Measurements from ENCODE around the gene DEF6. TPM values are rescaled to one million over a fixed set of nuclear protein-coding genes. Genes with fewer than 3 reads are reported as not detected.

Gene DEF6
- total RNA-seq, 1 experiment from 2014 or later: 15.4 TPM

GRCh38 chr6:35310265-35310831, 12.7 kb downstream of the DEF6 start:
- CTCF ChIA-PET: interaction anchor here (0.5 kb wide), 1 partner anchor 41 kb away, joined by 5 read pairs; no protein-coding TSS in a partner anchor
- TF ChIP-seq CTCF (IDR thresholded peaks at IDR 0.05; ENCODE audit: unreplicated experiment): no peak
- H3K27ac Mint-ChIP-seq (ENCODE audit: unreplicated experiment): no peak overlapping the region
- DNase-seq: no peak
- H3K36me3 Mint-ChIP-seq (ENCODE audit: insufficient read depth, unreplicated experiment): no peaks in the 10 kb centered on the region
- no peaks in the 10 kb centered on the region for H3K27me3 Mint-ChIP-seq (ENCODE audit: unreplicated experiment)
- H3K4me3 Mint-ChIP-seq (ENCODE audit: low read depth, unreplicated experiment): no peak overlapping the region
- intact Hi-C loops (cut with micrococcal nuclease; ENCODE audit: unreplicated experiment): no loop called here
- H3K9me3 Mint-ChIP-seq (ENCODE audit: low read depth, unreplicated experiment): no peaks in the 10 kb centered on the region
- no peaks in the 10 kb centered on the region for H3K4me1 Mint-ChIP-seq (ENCODE audit: low read depth, unreplicated experiment)
- no TSS peak for BruUV-seq (replicated peaks)

- H3K27ac Mint-ChIP-seq (ENCODE audit: unreplicated experiment): no peak overlapping the region
These were observed 13.9 kb downstream of the DEF6 start for GRCh38 chr6:35311390-35312075.

GRCh38 chr6:35312076-35312800, 14.6 kb downstream of the DEF6 start:
- H3K4me3 Mint-ChIP-seq (ENCODE audit: low read depth, unreplicated experiment): no peak overlapping the region
- intact Hi-C loops (cut with micrococcal nuclease; ENCODE audit: unreplicated experiment): no loop called here
- no peaks in the 10 kb centered on the region for H3K9me3 Mint-ChIP-seq (ENCODE audit: low read depth, unreplicated experiment)
- no peak for DNase-seq
- H3K27me3 Mint-ChIP-seq (ENCODE audit: unreplicated experiment): no peaks in the 10 kb centered on the region
- TF ChIP-seq CTCF (IDR thresholded peaks at IDR 0.05; ENCODE audit: unreplicated experiment): no peak
- H3K27ac Mint-ChIP-seq (ENCODE audit: unreplicated experiment): no peak overlapping the region
- peaks cover 2% of the 10 kb centered on the region for H3K4me1 Mint-ChIP-seq (ENCODE audit: low read depth, unreplicated experiment)
- no peaks in the 10 kb centered on the region for H3K36me3 Mint-ChIP-seq (ENCODE audit: insufficient read depth, unreplicated experiment)
- CTCF ChIA-PET: interaction anchor here (0.6 kb wide), 2 partner anchors 17 to 65 kb away, joined by 3 read pairs; no protein-coding TSS in a partner anchor
- BruUV-seq (replicated peaks): no TSS peak

More at GRCh38 chr6:35311390-35312075, 13.9 kb downstream of the DEF6 start:
- H3K27me3 Mint-ChIP-seq (ENCODE audit: unreplicated experiment): no peaks in the 10 kb centered on the region
- intact Hi-C loops (cut with micrococcal nuclease; ENCODE audit: unreplicated experiment): no loop called here
- no peaks in the 10 kb centered on the region for H3K9me3 Mint-ChIP-seq (ENCODE audit: low read depth, unreplicated experiment)
- CTCF ChIA-PET: interaction anchor here (0.6 kb wide), 1 partner anchor 65 kb away, joined by 3 read pairs; no protein-coding TSS in a partner anchor
- H3K36me3 Mint-ChIP-seq (ENCODE audit: insufficient read depth, unreplicated experiment): no peaks in the 10 kb centered on the region
- no peak for TF ChIP-seq CTCF (IDR thresholded peaks at IDR 0.05; ENCODE audit: unreplicated experiment)
- no TSS peak for BruUV-seq (replicated peaks)
- H3K4me1 Mint-ChIP-seq (ENCODE audit: low read depth, unreplicated experiment): no peaks in the 10 kb centered on the region
- DNase-seq: no peak
- H3K4me3 Mint-ChIP-seq (ENCODE audit: low read depth, unreplicated experiment): no peak overlapping the region

GRCh38 chr6:35312807-35313206, 15.2 kb downstream of the DEF6 start:
- Mint-ChIP-seq H3K9me3 (ENCODE audit: low read depth, unreplicated experiment) (no peaks in the 10 kb centered on the region), H3K27me3 (ENCODE audit: unreplicated experiment) (no peaks in the 10 kb centered on the region), H3K27ac (ENCODE audit: unreplicated experiment) (no peak overlapping the region), H3K36me3 (ENCODE audit: insufficient read depth, unreplicated experiment) (peaks cover 5% of the 10 kb centered on the region), H3K4me1 (ENCODE audit: low read depth, unreplicated experiment) (peaks cover 8% of the 10 kb centered on the region), H3K4me3 (ENCODE audit: low read depth, unreplicated experiment) (no peak overlapping the region)
- CTCF ChIA-PET: interaction anchor here (0.6 kb wide), 1 partner anchor 17 kb away, joined by 3 read pairs; no protein-coding TSS in a partner anchor
- BruUV-seq (replicated peaks): no TSS peak
- intact Hi-C loops (cut with micrococcal nuclease; ENCODE audit: unreplicated experiment): no loop called here
- TF ChIP-seq CTCF (IDR thresholded peaks at IDR 0.05; ENCODE audit: unreplicated experiment): no peak
- DNase-seq: no peak

Data from Calu3 (cell line).